Esophagus muscularis mucosa (tissue), 3 donors: ENCODE measurements around the gene PAPOLG.

ENCODE experiments used
- CTCF ChIP-seq, 3 experiments: fragments of 200-600 bp in 2 of 3; fragments of 450-650 bp in 1 of 3; sonication (generic) in 2 of 3; IDR thresholded peaks; one replicate each; pipeline ENCODE4 v1.5.1; 2017 to 2019; ENCODE audit warnings: antibody characterized with exemption in 3 of 3, mild to moderate bottlenecking in 2 of 3, moderate library complexity in 1 of 3
- POLR2A ChIP-seq: fragments of 450-650 bp; IDR thresholded peaks from one replicate; pipeline ENCODE4 v1.6.1; 2017; ENCODE audit warnings: antibody characterized with exemption, moderate library complexity, mild to moderate bottlenecking, low read depth

- no peak for TF ChIP-seq POLR2A
- TF ChIP-seq CTCF (IDR thresholded peaks at IDR 0.05), result no peak
Observed at GRCh38 chr2:60806595-60806987, 50.5 kb downstream of the PAPOLG start.
